HG03378 (cell line): Measurements from ENCODE around the gene OR56B4.
"Not testable (repeated sequence)": the region's sequence is repeated elsewhere in the genome, so short reads cannot be mapped to it uniquely, and the experiment has no call there.

Experiments used
- ATAC-seq: cut with Tn5 transposase; IDR thresholded peaks from one replicate; pipeline ENCODE4 v1.9.1; 2021; ENCODE audit warnings: mild to moderate bottlenecking, moderate library complexity; ENCODE audit not compliant: unreplicated experiment

The OR56B4 gene

GRCh38 chr11:6143737-6144136, 36.3 kb downstream of the OR56B4 start:
- ATAC-seq = not testable (repeated sequence)

- no peak for ATAC-seq
Measured at GRCh38 chr11:6151117-6151516, 43.6 kb downstream of the OR56B4 start.

- no peak for ATAC-seq
Measured at GRCh38 chr11:6152126-6152525, 44.6 kb downstream of the OR56B4 start.

- no peak for ATAC-seq
Measured at GRCh38 chr11:6156628-6157359, 49.3 kb downstream of the OR56B4 start.
